ENCODE results near the gene KLC1. TPM values are rescaled to one million over a fixed set of nuclear protein-coding genes. Genes with fewer than 3 reads are reported as not detected.

The KLC1 gene
- total RNA-seq, 1 donor: 237 TPM

DNA sequence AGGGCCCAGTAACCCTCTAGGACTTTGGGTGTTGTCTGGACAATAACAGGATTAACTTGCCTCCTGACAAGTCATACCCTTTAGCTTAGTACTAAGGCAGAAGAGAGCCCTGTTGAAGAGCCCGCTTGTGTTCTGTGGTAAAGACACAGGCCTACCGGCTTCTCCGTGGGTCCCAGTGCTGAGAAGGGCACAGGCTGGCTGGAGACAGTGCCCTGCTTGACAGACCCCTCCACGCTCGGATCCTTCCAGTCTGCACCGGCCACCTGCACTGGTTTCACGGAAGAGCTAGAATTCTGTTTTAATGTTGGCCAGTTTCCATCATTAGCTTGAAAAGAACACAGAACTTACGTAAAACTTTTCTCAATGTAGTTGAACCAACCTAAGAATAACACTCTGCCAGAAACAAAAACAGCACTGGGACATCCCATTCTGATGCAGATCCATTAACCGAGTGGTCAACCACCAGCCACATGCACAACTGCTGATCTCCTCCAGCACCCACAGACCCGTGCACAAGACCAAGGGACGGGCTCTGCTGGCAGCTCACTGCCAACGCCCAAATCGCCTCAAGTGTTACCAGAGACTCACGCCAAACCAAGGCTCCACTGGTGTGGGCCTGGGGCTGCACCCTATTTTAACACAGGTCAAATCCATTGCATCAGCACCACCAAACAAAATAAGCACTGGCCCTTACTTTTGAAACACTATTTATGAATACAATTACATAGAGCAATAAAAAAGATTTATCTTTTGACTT is 113.7 kb downstream of the KLC1 start:
- H3K4me3 ChIP-seq (ENCODE audit: low read depth, low read length): no peak overlapping the region
- TF ChIP-seq, protein P1, sequence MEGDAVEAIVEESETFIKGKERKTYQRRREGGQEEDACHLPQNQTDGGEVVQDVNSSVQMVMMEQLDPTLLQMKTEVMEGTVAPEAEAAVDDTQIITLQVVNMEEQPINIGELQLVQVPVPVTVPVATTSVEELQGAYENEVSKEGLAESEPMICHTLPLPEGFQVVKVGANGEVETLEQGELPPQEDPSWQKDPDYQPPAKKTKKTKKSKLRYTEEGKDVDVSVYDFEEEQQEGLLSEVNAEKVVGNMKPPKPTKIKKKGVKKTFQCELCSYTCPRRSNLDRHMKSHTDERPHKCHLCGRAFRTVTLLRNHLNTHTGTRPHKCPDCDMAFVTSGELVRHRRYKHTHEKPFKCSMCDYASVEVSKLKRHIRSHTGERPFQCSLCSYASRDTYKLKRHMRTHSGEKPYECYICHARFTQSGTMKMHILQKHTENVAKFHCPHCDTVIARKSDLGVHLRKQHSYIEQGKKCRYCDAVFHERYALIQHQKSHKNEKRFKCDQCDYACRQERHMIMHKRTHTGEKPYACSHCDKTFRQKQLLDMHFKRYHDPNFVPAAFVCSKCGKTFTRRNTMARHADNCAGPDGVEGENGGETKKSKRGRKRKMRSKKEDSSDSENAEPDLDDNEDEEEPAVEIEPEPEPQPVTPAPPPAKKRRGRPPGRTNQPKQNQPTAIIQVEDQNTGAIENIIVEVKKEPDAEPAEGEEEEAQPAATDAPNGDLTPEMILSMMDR (IDR thresholded peaks at IDR 0.05; ENCODE audit: insufficient read depth, low read depth, low read length): no peak
- DNase-seq (ENCODE audit: low read depth): no peak

DNA sequence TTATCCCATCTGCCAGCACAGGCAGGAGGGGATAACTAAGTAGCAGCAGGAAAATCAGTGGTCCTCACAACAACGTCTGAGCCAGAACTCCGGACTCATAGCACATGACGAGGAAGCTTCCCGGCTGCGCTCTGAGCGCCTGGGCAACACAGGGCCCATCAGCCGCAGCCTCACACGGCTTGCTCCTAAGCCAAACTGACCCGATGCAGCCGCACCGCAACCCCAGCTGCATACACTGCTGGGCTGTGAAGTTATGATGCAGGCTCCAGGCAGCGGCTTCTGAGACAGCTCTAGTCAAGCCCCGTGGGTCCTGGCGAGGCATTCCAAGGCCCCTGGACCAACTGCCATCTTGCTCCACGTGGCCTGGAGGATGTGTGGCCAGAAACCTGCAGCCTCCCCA is 114.7 kb downstream of the KLC1 start:
- no peak for DNase-seq (ENCODE audit: low read depth)
- no peak overlapping the region for H3K4me3 ChIP-seq (ENCODE audit: low read depth, low read length)
- TF ChIP-seq, protein P1 (IDR thresholded peaks at IDR 0.05; ENCODE audit: insufficient read depth, low read depth, low read length): no peak

DNA sequence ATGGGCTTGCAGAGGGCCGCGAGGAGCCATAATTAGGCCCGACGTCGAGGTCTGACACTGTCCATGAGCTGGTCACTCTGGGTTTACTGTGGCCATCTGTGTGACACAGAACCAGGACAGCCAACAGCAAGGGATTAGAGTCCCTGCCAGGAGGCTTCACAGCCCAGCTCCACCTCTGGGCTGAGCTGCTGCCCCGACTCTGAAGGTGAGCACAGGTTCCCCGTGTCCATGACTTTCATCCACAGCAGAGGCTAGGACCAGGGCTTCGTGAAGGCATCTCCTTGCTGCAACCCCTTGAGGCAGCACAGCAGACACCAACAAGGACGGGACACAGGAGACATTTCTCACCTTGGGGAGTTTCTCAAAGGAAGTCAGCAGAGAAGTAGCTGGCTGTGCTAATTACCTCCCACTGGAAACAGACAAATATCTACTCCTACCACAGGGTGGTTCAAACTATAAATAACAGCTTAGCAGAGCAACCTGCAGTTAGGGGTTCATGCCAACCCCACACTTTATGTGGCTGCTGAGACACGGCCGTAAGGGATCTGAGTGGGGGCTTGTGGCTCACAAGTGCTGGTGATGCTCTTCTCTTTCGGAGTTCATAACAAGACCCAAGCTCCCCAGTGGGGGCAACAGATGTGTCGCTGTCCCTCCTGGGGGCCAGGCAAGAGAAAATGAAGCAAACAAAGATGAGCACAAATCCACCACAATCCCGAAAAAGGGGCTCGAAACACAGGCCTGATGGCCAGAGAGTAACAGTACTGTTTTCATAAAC is 115.8 kb downstream of the KLC1 start:
- TF ChIP-seq, protein P1 (IDR thresholded peaks at IDR 0.05; ENCODE audit: insufficient read depth, low read depth, low read length): no peak
- no peak overlapping the region for H3K4me3 ChIP-seq (ENCODE audit: low read depth, low read length)
- DNase-seq (ENCODE audit: low read depth): no peak

DNA sequence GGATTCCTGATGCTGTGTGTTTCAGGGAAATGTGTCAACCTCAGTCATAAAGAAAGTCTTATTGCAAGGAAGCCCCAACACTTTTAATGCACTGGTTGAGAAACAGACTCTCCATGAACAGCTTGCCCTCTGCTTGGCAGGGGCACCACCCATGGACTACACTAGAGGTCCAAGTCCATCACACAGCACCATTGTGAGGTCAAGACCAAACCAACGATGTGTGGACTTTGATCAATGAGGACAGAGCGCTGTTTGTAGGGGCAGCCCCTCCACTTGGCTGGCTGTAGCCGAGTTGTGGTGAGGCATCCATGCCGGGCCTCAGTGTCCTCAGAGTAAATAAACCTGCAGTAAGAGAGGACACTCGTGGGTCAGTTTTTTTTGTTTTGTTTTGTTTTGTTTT is 116.4 kb downstream of the KLC1 start:
- TF ChIP-seq, protein P1 (IDR thresholded peaks at IDR 0.05; ENCODE audit: insufficient read depth, low read depth, low read length): no peak
- no peak for DNase-seq (ENCODE audit: low read depth)
- no peak overlapping the region for H3K4me3 ChIP-seq (ENCODE audit: low read depth, low read length)

DNA sequence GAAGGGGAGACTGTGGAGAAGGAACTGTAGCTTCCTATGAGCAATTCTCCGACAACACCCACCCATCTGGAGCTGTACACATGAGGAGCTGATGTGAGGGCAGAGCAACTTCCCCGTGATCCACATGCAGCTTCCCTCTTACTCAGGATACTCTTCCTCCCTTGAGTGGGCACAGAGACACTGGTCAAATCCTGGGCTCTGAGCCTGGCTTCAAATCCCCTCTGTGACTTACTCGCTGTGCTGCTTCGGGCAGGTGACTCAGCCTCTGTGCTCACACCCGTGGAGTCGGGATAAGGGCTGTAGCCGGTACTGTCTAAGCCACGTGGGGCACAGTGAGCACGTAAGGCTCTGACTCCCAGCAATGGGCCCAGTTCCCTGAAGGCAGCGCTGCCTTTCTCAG is 117.7 kb downstream of the KLC1 start:
- no peak overlapping the region for H3K4me3 ChIP-seq (ENCODE audit: low read depth, low read length)
- TF ChIP-seq, protein P1 (IDR thresholded peaks at IDR 0.05; ENCODE audit: insufficient read depth, low read depth, low read length): no peak
- DNase-seq (ENCODE audit: low read depth): no peak

DNA sequence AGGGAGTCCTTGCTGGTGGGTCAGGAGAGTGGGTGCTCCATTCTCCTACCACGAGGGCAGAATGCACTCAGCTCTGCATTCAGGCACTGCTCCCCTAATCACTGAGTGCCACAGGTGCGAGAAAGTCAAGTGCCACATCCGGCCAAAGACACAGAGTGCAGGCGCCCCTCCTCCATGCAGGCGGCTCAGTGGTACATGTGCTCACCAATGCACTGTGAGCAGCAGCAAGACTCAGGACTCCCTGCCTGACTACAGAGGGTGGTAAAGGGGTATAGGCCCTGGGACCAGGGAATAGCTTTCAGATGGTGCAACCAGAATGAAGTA is 119.5 kb downstream of the KLC1 start:
- TF ChIP-seq, protein P1 (IDR thresholded peaks at IDR 0.05; ENCODE audit: insufficient read depth, low read depth, low read length): no peak
- no peak overlapping the region for H3K4me3 ChIP-seq (ENCODE audit: low read depth, low read length)
- no peak for DNase-seq (ENCODE audit: low read depth)
